OCI-LY3 (cell line): ENCODE results near the gene PAX9.

Source experiments
- EZH2phosphoT487 ChIP-seq: fragments of 200-600 bp; shearing (Covaris generic); IDR thresholded peaks from 2 replicates; pipeline ENCODE4 v1.6.1; 2018; ENCODE audit warnings: antibody characterized with exemption, mixed run types, low read depth
- TF ChIP-seq, protein P1 (sequence below): fragments of 200-600, 300-600 bp; sonication (generic); IDR thresholded peaks from 2 replicates; pipeline ENCODE4 v1.5.1; 2014; ENCODE audit warnings: antibody characterized with exemption, low read length, low read depth

DNA sequence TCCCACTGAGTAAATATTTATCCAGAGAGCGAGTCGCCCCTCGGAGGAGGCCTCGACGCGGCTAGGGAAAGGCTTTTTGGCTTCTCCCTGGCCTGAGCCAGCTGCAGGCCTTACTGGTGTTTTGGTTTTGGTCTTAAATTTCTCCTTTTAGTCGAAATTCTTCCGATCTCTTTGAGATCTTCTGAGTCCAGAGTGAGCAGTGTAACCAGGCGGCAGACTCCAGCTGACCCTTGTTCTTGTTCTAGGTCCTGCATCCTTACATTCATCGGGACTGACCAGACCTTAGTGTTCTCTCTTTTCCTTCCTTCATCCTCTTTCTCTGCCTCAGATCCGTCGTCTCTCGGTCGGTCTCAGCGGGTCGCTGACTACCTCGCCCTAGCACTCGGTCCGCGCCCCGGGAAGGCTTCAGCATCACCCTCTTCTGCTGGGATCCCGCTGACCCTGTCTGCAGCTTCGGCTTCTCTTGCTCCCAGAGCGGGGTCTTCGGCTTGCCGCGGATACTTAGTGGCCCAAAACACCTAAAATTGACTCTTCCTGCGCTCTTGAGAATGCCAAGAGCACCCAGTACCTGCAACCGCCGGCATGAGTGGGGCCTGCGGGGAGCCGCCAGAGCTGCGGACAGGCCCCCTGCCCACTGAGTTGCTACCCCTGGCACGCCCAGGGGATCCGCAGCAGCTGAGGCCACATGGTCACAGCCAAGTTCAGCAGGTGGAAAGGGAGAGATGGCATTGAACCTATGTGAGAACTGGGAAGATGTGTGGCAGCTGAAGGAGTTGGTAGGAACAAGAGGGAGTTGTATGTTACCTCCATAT lies 2.4 kb upstream of the PAX9 start:
- TF ChIP-seq, protein P1, sequence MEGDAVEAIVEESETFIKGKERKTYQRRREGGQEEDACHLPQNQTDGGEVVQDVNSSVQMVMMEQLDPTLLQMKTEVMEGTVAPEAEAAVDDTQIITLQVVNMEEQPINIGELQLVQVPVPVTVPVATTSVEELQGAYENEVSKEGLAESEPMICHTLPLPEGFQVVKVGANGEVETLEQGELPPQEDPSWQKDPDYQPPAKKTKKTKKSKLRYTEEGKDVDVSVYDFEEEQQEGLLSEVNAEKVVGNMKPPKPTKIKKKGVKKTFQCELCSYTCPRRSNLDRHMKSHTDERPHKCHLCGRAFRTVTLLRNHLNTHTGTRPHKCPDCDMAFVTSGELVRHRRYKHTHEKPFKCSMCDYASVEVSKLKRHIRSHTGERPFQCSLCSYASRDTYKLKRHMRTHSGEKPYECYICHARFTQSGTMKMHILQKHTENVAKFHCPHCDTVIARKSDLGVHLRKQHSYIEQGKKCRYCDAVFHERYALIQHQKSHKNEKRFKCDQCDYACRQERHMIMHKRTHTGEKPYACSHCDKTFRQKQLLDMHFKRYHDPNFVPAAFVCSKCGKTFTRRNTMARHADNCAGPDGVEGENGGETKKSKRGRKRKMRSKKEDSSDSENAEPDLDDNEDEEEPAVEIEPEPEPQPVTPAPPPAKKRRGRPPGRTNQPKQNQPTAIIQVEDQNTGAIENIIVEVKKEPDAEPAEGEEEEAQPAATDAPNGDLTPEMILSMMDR, result no peak
- no peak for TF ChIP-seq EZH2phosphoT487
